Measurements from ENCODE around the gene DCST2. TPM values are rescaled to one million over a fixed set of nuclear protein-coding genes. Genes with fewer than 3 reads are reported as not detected.

Gene DCST2
- total and polyA plus RNA-seq, 9 of the 15 experiments (the other 6 are each of a cell fraction or from before 2014, with no cell fraction given) = 0.09 to 0.49 (median 0.11) TPM; not detected in 3

DNA sequence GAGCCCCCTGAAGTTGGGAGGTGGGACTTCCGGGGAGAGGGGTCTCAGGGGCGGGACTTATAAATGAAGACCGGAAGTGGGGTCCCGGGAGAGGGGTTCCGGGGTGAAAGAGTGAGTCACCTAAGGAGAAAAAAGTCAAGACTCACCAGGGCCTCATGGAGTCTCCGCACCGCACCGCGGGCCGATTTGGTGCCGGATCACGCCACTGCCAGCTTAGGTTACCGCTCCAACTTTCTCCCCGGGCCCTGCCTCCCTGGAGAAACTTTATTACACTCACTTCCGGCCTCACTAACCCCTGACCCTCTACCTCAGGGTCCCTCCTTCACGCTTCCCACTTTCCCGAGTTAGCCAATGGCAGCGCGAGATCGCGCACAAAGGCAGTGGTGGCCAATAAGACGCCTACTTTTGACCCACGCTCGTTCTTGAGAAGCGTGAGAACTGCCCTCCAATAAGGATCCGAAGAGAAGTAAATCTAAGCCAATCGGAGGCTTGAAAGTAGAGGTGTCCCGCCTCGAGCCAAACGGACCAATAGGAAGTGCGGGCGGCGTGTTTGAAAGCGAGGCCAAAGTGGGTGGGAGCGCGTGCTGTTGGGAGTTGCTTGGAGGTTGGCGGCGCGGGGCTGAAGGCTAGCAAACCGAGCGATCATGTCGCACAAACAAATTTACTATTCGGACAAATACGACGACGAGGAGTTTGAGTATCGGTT, 59.3 kb downstream of the DCST2 start, which contains the start of gene CKS1B (continued):
- TF ChIP-seq, protein P1, sequence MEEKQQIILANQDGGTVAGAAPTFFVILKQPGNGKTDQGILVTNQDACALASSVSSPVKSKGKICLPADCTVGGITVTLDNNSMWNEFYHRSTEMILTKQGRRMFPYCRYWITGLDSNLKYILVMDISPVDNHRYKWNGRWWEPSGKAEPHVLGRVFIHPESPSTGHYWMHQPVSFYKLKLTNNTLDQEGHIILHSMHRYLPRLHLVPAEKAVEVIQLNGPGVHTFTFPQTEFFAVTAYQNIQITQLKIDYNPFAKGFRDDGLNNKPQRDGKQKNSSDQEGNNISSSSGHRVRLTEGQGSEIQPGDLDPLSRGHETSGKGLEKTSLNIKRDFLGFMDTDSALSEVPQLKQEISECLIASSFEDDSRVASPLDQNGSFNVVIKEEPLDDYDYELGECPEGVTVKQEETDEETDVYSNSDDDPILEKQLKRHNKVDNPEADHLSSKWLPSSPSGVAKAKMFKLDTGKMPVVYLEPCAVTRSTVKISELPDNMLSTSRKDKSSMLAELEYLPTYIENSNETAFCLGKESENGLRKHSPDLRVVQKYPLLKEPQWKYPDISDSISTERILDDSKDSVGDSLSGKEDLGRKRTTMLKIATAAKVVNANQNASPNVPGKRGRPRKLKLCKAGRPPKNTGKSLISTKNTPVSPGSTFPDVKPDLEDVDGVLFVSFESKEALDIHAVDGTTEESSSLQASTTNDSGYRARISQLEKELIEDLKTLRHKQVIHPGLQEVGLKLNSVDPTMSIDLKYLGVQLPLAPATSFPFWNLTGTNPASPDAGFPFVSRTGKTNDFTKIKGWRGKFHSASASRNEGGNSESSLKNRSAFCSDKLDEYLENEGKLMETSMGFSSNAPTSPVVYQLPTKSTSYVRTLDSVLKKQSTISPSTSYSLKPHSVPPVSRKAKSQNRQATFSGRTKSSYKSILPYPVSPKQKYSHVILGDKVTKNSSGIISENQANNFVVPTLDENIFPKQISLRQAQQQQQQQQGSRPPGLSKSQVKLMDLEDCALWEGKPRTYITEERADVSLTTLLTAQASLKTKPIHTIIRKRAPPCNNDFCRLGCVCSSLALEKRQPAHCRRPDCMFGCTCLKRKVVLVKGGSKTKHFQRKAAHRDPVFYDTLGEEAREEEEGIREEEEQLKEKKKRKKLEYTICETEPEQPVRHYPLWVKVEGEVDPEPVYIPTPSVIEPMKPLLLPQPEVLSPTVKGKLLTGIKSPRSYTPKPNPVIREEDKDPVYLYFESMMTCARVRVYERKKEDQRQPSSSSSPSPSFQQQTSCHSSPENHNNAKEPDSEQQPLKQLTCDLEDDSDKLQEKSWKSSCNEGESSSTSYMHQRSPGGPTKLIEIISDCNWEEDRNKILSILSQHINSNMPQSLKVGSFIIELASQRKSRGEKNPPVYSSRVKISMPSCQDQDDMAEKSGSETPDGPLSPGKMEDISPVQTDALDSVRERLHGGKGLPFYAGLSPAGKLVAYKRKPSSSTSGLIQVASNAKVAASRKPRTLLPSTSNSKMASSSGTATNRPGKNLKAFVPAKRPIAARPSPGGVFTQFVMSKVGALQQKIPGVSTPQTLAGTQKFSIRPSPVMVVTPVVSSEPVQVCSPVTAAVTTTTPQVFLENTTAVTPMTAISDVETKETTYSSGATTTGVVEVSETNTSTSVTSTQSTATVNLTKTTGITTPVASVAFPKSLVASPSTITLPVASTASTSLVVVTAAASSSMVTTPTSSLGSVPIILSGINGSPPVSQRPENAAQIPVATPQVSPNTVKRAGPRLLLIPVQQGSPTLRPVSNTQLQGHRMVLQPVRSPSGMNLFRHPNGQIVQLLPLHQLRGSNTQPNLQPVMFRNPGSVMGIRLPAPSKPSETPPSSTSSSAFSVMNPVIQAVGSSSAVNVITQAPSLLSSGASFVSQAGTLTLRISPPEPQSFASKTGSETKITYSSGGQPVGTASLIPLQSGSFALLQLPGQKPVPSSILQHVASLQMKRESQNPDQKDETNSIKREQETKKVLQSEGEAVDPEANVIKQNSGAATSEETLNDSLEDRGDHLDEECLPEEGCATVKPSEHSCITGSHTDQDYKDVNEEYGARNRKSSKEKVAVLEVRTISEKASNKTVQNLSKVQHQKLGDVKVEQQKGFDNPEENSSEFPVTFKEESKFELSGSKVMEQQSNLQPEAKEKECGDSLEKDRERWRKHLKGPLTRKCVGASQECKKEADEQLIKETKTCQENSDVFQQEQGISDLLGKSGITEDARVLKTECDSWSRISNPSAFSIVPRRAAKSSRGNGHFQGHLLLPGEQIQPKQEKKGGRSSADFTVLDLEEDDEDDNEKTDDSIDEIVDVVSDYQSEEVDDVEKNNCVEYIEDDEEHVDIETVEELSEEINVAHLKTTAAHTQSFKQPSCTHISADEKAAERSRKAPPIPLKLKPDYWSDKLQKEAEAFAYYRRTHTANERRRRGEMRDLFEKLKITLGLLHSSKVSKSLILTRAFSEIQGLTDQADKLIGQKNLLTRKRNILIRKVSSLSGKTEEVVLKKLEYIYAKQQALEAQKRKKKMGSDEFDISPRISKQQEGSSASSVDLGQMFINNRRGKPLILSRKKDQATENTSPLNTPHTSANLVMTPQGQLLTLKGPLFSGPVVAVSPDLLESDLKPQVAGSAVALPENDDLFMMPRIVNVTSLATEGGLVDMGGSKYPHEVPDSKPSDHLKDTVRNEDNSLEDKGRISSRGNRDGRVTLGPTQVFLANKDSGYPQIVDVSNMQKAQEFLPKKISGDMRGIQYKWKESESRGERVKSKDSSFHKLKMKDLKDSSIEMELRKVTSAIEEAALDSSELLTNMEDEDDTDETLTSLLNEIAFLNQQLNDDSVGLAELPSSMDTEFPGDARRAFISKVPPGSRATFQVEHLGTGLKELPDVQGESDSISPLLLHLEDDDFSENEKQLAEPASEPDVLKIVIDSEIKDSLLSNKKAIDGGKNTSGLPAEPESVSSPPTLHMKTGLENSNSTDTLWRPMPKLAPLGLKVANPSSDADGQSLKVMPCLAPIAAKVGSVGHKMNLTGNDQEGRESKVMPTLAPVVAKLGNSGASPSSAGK (IDR thresholded peaks at IDR 0.05) = peak; percentile 100
- no peak for TF ChIP-seq ZNF699 (CRISPR knock-in tag; IDR thresholded peaks at IDR 0.05; ENCODE audit: insufficient replicate concordance)
- TF ChIP-seq ZNF586 (CRISPR knock-in tag; conservative IDR thresholded peaks at IDR 0.05) = no peak
- TF ChIP-seq ILF3 (IDR thresholded peaks at IDR 0.05; ENCODE audit: borderline replicate concordance) = no peak
- TF ChIP-seq MED1 (CRISPR knock-in tag; IDR thresholded peaks at IDR 0.05; ENCODE audit: borderline replicate concordance) = no peak
- no peak for TF ChIP-seq HNRNPUL1 (IDR thresholded peaks at IDR 0.05; ENCODE audit: low read length)
- peak; percentile 90; a peak in 1 of 4 replicates for TF ChIP-seq FOXK2 (conservative IDR thresholded peaks at IDR 0.05 in 1 of 2, IDR thresholded peaks at IDR 0.05 in 1 of 2; ENCODE audit: low read depth in 2 of 2)
- peak; percentile 92 for TF ChIP-seq ELF1 (tag; IDR thresholded peaks at IDR 0.05)
- TF ChIP-seq SMARCA4 (IDR thresholded peaks at IDR 0.05) = no peak
- TF ChIP-seq, protein P2, sequence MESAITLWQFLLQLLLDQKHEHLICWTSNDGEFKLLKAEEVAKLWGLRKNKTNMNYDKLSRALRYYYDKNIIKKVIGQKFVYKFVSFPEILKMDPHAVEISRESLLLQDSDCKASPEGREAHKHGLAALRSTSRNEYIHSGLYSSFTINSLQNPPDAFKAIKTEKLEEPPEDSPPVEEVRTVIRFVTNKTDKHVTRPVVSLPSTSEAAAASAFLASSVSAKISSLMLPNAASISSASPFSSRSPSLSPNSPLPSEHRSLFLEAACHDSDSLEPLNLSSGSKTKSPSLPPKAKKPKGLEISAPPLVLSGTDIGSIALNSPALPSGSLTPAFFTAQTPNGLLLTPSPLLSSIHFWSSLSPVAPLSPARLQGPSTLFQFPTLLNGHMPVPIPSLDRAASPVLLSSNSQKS (CRISPR knock-in tag; IDR thresholded peaks at IDR 0.05) = no peak
- TF ChIP-seq EGR1 (conservative IDR thresholded peaks at IDR 0.05) = peak; percentile 78
- TF ChIP-seq FOXM1 (IDR thresholded peaks at IDR 0.05; ENCODE audit: low read depth) = peak; percentile 99
- peak; percentile 81; the same call in 1 of the 2 replicates for TF ChIP-seq FOXM1 (CRISPR knock-in tag; IDR thresholded peaks at IDR 0.05; ENCODE audit: low read depth)
- TF ChIP-seq ZNF224 (CRISPR knock-in tag; IDR thresholded peaks at IDR 0.05) = no peak
- TF ChIP-seq SMARCE1 (IDR thresholded peaks at IDR 0.05) = no peak
- TF ChIP-seq ZNF551 (CRISPR knock-in tag; IDR thresholded peaks at IDR 0.05) = no peak
- TF ChIP-seq THRAP3 (IDR thresholded peaks at IDR 0.05; ENCODE audit: borderline replicate concordance) = no peak

Data from K562 (cell line).